GM12878 (cell line): ENCODE data around the gene LSM3. TPM values are rescaled to one million over a fixed set of nuclear protein-coding genes. Genes with fewer than 3 reads are reported as not detected.

ENCODE experiments used
- ATAC-seq: fragments of 200-7000 bp; cut with Tn5 transposase; 3 replicates; pipeline ENCODE4 v1.9.1; 2020; ENCODE audit warnings: mild to moderate bottlenecking, moderate library complexity
- BruUV-seq: library from RNA; stranded (reverse); fragments of 400-500 nt; replicated peaks from 2 replicates; lab custom pipeline; 2021; lab: Mats Ljungman, UMichigan
- CTCF ChIA-PET: fragments of 300-600 bp; sonication (Branson Sonifier 250); formaldehyde crosslinking; extraction: SDS; loops from one replicate; lab custom pipeline; 2021; ENCODE audit warnings: inconsistent platforms; lab: Yijun Ruan, JAX
- POLR2A ChIA-PET: fragments of 350-600 bp; formaldehyde crosslinking; extraction: SDS; loops from one replicate; lab custom pipeline; 2021; ENCODE audit warnings: inconsistent platforms; lab: Charles Lee
- RAD21 ChIA-PET: fragments of 300-600 bp; sonication (Branson Sonifier 250); formaldehyde crosslinking; loops from one replicate; lab custom pipeline; 2023; ENCODE audit warnings: antibody characterized with exemption; ENCODE audit not compliant: unreplicated experiment; lab: Charles Lee
- SMC1A ChIA-PET: fragments of 300-600 bp; sonication (Branson Sonifier 250); formaldehyde crosslinking; loops from one replicate; lab custom pipeline; 2023; ENCODE audit not compliant: unreplicated experiment, uncharacterized antibody; lab: Charles Lee
- DNase-seq: peaks from one replicate; pipeline ENCODE4 v3.0.0-alpha.2; 2011; ENCODE audit warnings: low read depth, low spot score
- FAIRE-seq: peaks from 3 replicates; lab custom pipeline; 2011; peaks lifted over from hg19 to GRCh38; lab: Jason Lieb, UNC
- H2AFZ ChIP-seq: 2 replicates; pipeline ENCODE4 v1.6.0; 2011; ENCODE audit warnings: low read depth, low read length, control low read depth; ENCODE audit not compliant: control insufficient read depth
- H3K27ac ChIP-seq: 2 replicates; pipeline ENCODE4 v1.5.1; 2011; ENCODE audit warnings: control low read depth; ENCODE audit not compliant: control insufficient read depth, insufficient read depth
- H3K27me3 ChIP-seq, 2 experiments: replicated peaks in 1 of 2; 2 replicates each; pipeline versions ENCODE4 v1.6.0 to v1.6.1; 2011; ENCODE audit warnings: low read length in 1 of 2; ENCODE audit not compliant: control insufficient read depth in 2 of 2, insufficient read depth in 2 of 2
- H3K36me3 ChIP-seq, 2 experiments: 2 replicates each; pipeline ENCODE4 v1.5.1; 2011; ENCODE audit warnings: low read length in 1 of 2; ENCODE audit not compliant: control insufficient read depth in 2 of 2, insufficient read depth in 2 of 2
- H3K4me1 ChIP-seq: 2 replicates; pipeline ENCODE4 v1.6.1; 2011; ENCODE audit warnings: mild to moderate bottlenecking, low read length, moderate library complexity, mixed read lengths; ENCODE audit not compliant: control insufficient read depth, insufficient read depth
- H3K4me2 ChIP-seq: 2 replicates; pipeline ENCODE4 v1.6.0; 2011; ENCODE audit warnings: control low read depth; ENCODE audit not compliant: control insufficient read depth, insufficient read depth
- H3K4me3 ChIP-seq: fragments of 200-600 bp; sonication (generic); 2 replicates; pipeline ENCODE4 v1.5.1; 2016
- H3K79me2 ChIP-seq: 2 replicates; pipeline ENCODE4 v1.6.0; 2011; ENCODE audit warnings: low read length; ENCODE audit not compliant: control insufficient read depth, insufficient read depth
- H3K9ac ChIP-seq: 2 replicates; pipeline ENCODE4 v1.8.0; 2011; ENCODE audit warnings: low read length, control low read depth, mixed read lengths; ENCODE audit not compliant: control insufficient read depth, insufficient read depth
- H3K9me3 ChIP-seq: replicated peaks from 3 replicates; pipeline ENCODE4 v1.5.1; 2011; ENCODE audit warnings: mild to moderate bottlenecking, low read length; ENCODE audit not compliant: control insufficient read depth, insufficient read depth
- H4K20me1 ChIP-seq: 2 replicates; pipeline ENCODE4 v1.6.0; 2011; ENCODE audit not compliant: control insufficient read depth, insufficient read depth
- CBFB ChIP-seq: IDR thresholded peaks from 2 replicates; pipeline ENCODE4 v1.6.1; 2016; ENCODE audit warnings: antibody characterized with exemption, low read depth
- CEBPB ChIP-seq, 2 experiments: fragments of 150-350 bp in 1 of 2; IDR thresholded peaks; 2 replicates each; pipeline ENCODE4 v1.6.1; 2012 to 2014; ENCODE audit warnings: low read depth in 2 of 2, low read length in 2 of 2, borderline replicate concordance in 1 of 2, inconsistent platforms in 1 of 2
- CHD1 ChIP-seq: IDR thresholded peaks from 2 replicates; pipeline ENCODE4 v1.6.1; 2012; ENCODE audit warnings: low read depth, low read length, improper control_type of control experiment
- FOXK2 ChIP-seq: fragments of 450-650 bp; IDR thresholded peaks from 2 replicates; pipeline ENCODE4 v1.6.1; 2017; ENCODE audit warnings: mild to moderate bottlenecking, moderate library complexity
- KDM1A ChIP-seq: fragments of 200-600 bp; sonication (generic); IDR thresholded peaks from 2 replicates; pipeline ENCODE4 v1.6.1; 2016; ENCODE audit warnings: borderline replicate concordance
- MEF2B ChIP-seq: fragments of 450-650 bp; IDR thresholded peaks from 2 replicates; pipeline ENCODE4 v1.6.1; 2018; ENCODE audit warnings: mild to moderate bottlenecking, moderate library complexity; ENCODE audit not compliant: partially characterized antibody, poor library complexity, severe bottlenecking
- MTA3 ChIP-seq: IDR thresholded peaks from 2 replicates; pipeline ENCODE4 v1.6.1; 2012; ENCODE audit warnings: low read length, inconsistent platforms, borderline replicate concordance
- POLR2A ChIP-seq: IDR thresholded peaks from 2 replicates; pipeline ENCODE4 v1.6.1; 2011; ENCODE audit warnings: low read depth, mild to moderate bottlenecking, low read length
- POU2F2 ChIP-seq: IDR thresholded peaks from 3 replicates; pipeline ENCODE4 v1.6.1; 2011; ENCODE audit warnings: low read depth, mild to moderate bottlenecking, low read length, borderline replicate concordance
- RBBP5 ChIP-seq: fragments of 200-600 bp; sonication (generic); conservative IDR thresholded peaks from 2 replicates; pipeline ENCODE4 v1.6.1; 2016
- SMC3 ChIP-seq: IDR thresholded peaks from 2 replicates; pipeline ENCODE4 v1.6.1; 2011; ENCODE audit warnings: low read length, improper control_type of control experiment, borderline replicate concordance
- SPI1 ChIP-seq: IDR thresholded peaks from 2 replicates; pipeline ENCODE4 v1.6.1; 2011; ENCODE audit warnings: low read depth, mild to moderate bottlenecking, low read length, moderate library complexity, borderline replicate concordance; ENCODE audit not compliant: insufficient read depth
- STAT1 ChIP-seq: fragments of 450-650 bp; conservative IDR thresholded peaks from 2 replicates; pipeline ENCODE4 v1.6.1; 2014; ENCODE audit warnings: antibody characterized with exemption, mild to moderate bottlenecking
- TARDBP ChIP-seq: IDR thresholded peaks from 2 replicates; pipeline ENCODE4 v1.6.1; 2016; ENCODE audit warnings: borderline replicate concordance
- ZBED1 ChIP-seq: IDR thresholded peaks from 2 replicates; pipeline ENCODE4 v1.6.1; 2016; ENCODE audit warnings: borderline replicate concordance
- in situ Hi-C: fragments of 300-500 bp; cut with MboI; formaldehyde crosslinking; loops from 9 replicates; pipeline ENCODE4 v1.14.3; 2018; ENCODE audit warnings: mixed read lengths
- intact Hi-C: fragments of 100-400 bp; cut with micrococcal nuclease; formaldehyde crosslinking; loops from one replicate; pipeline ENCODE4 v1.14.2; 2022; ENCODE audit not compliant: unreplicated experiment
- polyA plus RNA-seq, 11 experiments: library from polyadenylated mRNA; depleted of rRNA in 4 of 11; unstranded in 6 of 11; stranded (reverse) in 5 of 11; fragments of >200 nt; fragmentation: Nextera tagmentation in 4 of 11; fragmentation: Illumina TruSeq in 1 of 11; extraction: Ambion mirVana in 4 of 11; extraction: Trizol in 1 of 11; gene quantifications; 1 replicate in 1 of 11; 2 replicates in 10 of 11; pipeline versions ENCODE4 v1.2.1 to v1.2.3, GENCODE V29; 2011 to 2016; ENCODE audit warnings: inconsistent platforms in 2 of 11, missing spikeins in 2 of 11, low read depth in 1 of 11
- total RNA-seq, 4 experiments: library from RNA; depleted of rRNA in 3 of 4; stranded (reverse); fragments of >200 nt in 3 of 4; fragmentation: Illumina TruSeq in 1 of 4; extraction: Trizol in 1 of 4; gene quantifications; 2 replicates each; pipeline versions ENCODE4 v1.2.1 to v1.2.3, GENCODE V29; 2013 to 2021
- TF ChIP-seq, protein P1 (sequence below): fragments of 450-650 bp; IDR thresholded peaks from 2 replicates; pipeline ENCODE4 v1.6.1; 2017; ENCODE audit warnings: mild to moderate bottlenecking, moderate library complexity
- TF ChIP-seq, protein P2 (sequence below): fragments of 450-650 bp; IDR thresholded peaks from 2 replicates; pipeline ENCODE4 v1.6.1; 2018; ENCODE audit warnings: mild to moderate bottlenecking, low read depth, moderate library complexity; ENCODE audit not compliant: partially characterized antibody
- TF ChIP-seq, protein P3 (sequence below): IDR thresholded peaks from 2 replicates; pipeline ENCODE4 v1.6.1; 2011; ENCODE audit warnings: mild to moderate bottlenecking, low read depth, low read length, moderate library complexity; ENCODE audit not compliant: insufficient replicate concordance

LSM3 gene
- total and polyA plus RNA-seq, 10 of the 15 experiments (the other 5 are each of a cell fraction or from before 2014, with no cell fraction given): 15.5 to 111 (median 29.1) TPM

DNA sequence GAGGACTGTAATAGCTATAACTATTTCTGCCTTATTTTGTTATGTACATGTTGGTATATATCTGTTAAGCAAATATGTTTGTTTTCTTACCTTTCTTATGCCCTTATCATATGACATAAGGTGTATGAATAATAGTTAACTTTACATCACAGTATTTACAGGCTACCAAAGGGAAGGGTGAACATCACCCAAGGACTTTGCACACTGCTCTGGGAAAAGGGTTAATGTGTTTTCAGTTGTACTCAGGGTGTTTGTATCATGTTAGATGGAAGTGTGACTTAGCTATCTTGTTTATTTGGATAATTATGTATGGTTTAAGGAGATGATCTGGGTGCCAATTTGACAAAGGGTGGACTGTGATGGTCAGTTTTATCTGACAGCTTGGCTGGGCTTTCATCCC, 60.3 kb downstream of the LSM3 start (continued):
- TF ChIP-seq, protein P1, sequence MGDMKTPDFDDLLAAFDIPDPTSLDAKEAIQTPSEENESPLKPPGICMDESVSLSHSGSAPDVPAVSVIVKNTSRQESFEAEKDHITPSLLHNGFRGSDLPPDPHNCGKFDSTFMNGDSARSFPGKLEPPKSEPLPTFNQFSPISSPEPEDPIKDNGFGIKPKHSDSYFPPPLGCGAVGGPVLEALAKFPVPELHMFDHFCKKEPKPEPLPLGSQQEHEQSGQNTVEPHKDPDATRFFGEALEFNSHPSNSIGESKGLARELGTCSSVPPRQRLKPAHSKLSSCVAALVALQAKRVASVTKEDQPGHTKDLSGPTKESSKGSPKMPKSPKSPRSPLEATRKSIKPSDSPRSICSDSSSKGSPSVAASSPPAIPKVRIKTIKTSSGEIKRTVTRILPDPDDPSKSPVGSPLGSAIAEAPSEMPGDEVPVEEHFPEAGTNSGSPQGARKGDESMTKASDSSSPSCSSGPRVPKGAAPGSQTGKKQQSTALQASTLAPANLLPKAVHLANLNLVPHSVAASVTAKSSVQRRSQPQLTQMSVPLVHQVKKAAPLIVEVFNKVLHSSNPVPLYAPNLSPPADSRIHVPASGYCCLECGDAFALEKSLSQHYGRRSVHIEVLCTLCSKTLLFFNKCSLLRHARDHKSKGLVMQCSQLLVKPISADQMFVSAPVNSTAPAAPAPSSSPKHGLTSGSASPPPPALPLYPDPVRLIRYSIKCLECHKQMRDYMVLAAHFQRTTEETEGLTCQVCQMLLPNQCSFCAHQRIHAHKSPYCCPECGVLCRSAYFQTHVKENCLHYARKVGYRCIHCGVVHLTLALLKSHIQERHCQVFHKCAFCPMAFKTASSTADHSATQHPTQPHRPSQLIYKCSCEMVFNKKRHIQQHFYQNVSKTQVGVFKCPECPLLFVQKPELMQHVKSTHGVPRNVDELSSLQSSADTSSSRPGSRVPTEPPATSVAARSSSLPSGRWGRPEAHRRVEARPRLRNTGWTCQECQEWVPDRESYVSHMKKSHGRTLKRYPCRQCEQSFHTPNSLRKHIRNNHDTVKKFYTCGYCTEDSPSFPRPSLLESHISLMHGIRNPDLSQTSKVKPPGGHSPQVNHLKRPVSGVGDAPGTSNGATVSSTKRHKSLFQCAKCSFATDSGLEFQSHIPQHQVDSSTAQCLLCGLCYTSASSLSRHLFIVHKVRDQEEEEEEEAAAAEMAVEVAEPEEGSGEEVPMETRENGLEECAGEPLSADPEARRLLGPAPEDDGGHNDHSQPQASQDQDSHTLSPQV: no peak
- TF ChIP-seq ZBED1: no peak
- TF ChIP-seq, all 136 proteins: peak for 0

DNA sequence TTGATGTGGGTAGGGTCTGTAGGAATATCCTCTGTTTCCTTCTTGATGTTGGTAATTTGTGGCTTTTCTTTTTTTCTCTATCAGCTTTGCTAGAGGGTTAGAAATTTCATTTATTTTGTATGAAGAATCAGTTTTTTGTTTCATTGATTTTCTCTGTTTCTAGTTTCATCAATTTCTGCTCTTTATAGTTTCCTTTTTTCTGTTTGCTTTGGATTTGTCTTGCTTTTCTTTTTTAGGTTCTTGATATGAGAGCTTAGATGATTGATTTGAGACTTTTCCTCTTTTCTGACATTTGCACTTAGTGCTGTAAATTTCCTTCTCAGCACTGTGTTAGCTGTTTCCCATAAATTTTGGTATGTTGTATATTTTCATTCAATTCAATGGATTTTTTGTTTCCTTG, 61.3 kb downstream of the LSM3 start:
- intact Hi-C loops: no loop called here
- no peak overlapping the region for H3K27ac ChIP-seq
- ChIA-PET RAD21 (no interaction called here), POLR2A (no interaction called here), CTCF (no interaction called here), SMC1A (interaction anchor here (1.2 kb wide), 1 partner anchor 36 kb away, joined by 3 read pairs; no protein-coding TSS in a partner anchor)
- in situ Hi-C loops: no loop called here
- H3K79me2 ChIP-seq: no peaks in the 10 kb centered on the region
- DNase-seq (no peak), FAIRE-seq (no peak), ATAC-seq (no peak)
- H3K4me1 ChIP-seq: no peaks in the 10 kb centered on the region
- no peaks in the 10 kb centered on the region for H3K9me3 ChIP-seq
- no peaks in the 10 kb centered on the region for H4K20me1 ChIP-seq
- no peaks in the 10 kb centered on the region for H3K36me3 ChIP-seq
- no peak overlapping the region for H3K4me2 ChIP-seq
- H2AFZ ChIP-seq: no peak overlapping the region
- H3K4me3 ChIP-seq: no peak overlapping the region
- H3K9ac ChIP-seq: no peak overlapping the region
- peaks cover 0 to 2% of the 10 kb centered on the region in 2 experiments; a peak in 1 of 4 replicates for H3K27me3 ChIP-seq
- BruUV-seq: no TSS peak
- TF ChIP-seq, protein P2, sequence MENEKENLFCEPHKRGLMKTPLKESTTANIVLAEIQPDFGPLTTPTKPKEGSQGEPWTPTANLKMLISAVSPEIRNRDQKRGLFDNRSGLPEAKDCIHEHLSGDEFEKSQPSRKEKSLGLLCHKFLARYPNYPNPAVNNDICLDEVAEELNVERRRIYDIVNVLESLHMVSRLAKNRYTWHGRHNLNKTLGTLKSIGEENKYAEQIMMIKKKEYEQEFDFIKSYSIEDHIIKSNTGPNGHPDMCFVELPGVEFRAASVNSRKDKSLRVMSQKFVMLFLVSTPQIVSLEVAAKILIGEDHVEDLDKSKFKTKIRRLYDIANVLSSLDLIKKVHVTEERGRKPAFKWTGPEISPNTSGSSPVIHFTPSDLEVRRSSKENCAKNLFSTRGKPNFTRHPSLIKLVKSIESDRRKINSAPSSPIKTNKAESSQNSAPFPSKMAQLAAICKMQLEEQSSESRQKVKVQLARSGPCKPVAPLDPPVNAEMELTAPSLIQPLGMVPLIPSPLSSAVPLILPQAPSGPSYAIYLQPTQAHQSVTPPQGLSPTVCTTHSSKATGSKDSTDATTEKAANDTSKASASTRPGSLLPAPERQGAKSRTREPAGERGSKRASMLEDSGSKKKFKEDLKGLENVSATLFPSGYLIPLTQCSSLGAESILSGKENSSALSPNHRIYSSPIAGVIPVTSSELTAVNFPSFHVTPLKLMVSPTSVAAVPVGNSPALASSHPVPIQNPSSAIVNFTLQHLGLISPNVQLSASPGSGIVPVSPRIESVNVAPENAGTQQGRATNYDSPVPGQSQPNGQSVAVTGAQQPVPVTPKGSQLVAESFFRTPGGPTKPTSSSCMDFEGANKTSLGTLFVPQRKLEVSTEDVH: no peak
- TF ChIP-seq CBFB: no peak
- no peak for TF ChIP-seq SMC3
- no peak for TF ChIP-seq FOXK2
- no peak for TF ChIP-seq CEBPB (IDR thresholded peaks at IDR 0.05; ENCODE audit: borderline replicate concordance in 1 of 2, low read depth in 2 of 2, low read length in 2 of 2)
- TF ChIP-seq RBBP5: no peak
- TF ChIP-seq KDM1A: no peak
- no peak for TF ChIP-seq MEF2B
- no peak for TF ChIP-seq SPI1
- no peak for TF ChIP-seq POLR2A
- no peak for TF ChIP-seq POU2F2
- TF ChIP-seq STAT1: no peak
- TF ChIP-seq CHD1: no peak
- TF ChIP-seq, protein P3, sequence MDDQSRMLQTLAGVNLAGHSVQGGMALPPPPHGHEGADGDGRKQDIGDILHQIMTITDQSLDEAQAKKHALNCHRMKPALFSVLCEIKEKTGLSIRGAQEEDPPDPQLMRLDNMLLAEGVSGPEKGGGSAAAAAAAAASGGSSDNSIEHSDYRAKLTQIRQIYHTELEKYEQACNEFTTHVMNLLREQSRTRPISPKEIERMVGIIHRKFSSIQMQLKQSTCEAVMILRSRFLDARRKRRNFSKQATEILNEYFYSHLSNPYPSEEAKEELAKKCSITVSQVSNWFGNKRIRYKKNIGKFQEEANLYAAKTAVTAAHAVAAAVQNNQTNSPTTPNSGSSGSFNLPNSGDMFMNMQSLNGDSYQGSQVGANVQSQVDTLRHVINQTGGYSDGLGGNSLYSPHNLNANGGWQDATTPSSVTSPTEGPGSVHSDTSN: no peak
- no peak for TF ChIP-seq MTA3
- no peak for TF ChIP-seq TARDBP
